MM.1S (cell line): ENCODE measurements around the gene CYP39A1.

ENCODE experiments used
- DNase-seq: peaks from one replicate; pipeline ENCODE4 v3.0.0-alpha.2; 2015
- H2AFZ ChIP-seq: fragments of 300-600 bp; sonication (generic); 2 replicates; pipeline ENCODE4 v1.6.0; 2016; ENCODE audit warnings: antibody characterized with exemption, low read length
- H3F3A ChIP-seq: fragments of 300-600 bp; sonication (generic); 2 replicates; pipeline ENCODE4 v1.6.1; 2016; ENCODE audit warnings: mild to moderate bottlenecking, antibody characterized with exemption, low read length, moderate library complexity, mixed read lengths; ENCODE audit not compliant: insufficient read depth
- H3K27ac ChIP-seq: fragments of 300-600 bp; sonication (generic); 2 replicates; pipeline ENCODE4 v1.5.1; 2016; ENCODE audit warnings: mild to moderate bottlenecking, low read length
- H3K27me3 ChIP-seq: fragments of 300-600 bp; sonication (generic); replicated peaks from 2 replicates; pipeline ENCODE4 v1.6.0; 2016; ENCODE audit warnings: low read length; ENCODE audit not compliant: insufficient read depth
- H3K36me3 ChIP-seq: fragments of 300-600 bp; sonication (generic); replicated peaks from 2 replicates; pipeline ENCODE4 v1.6.1; 2016; ENCODE audit warnings: mild to moderate bottlenecking, low read length, mixed read lengths; ENCODE audit not compliant: insufficient read depth
- H3K4me1 ChIP-seq: fragments of 300-600 bp; sonication (generic); 2 replicates; pipeline ENCODE4 v1.6.1; 2016; ENCODE audit warnings: low read length, mixed read lengths
- H3K4me2 ChIP-seq: fragments of 300-600 bp; sonication (generic); 2 replicates; pipeline ENCODE4 v1.6.0; 2016; ENCODE audit warnings: low read depth, low read length
- H3K4me3 ChIP-seq: fragments of 300-600 bp; sonication (generic); 2 replicates; pipeline ENCODE4 v1.5.1; 2016; ENCODE audit warnings: low read length, mixed read lengths
- H3K79me2 ChIP-seq: fragments of 300-600 bp; sonication (generic); 2 replicates; pipeline ENCODE4 v1.6.1; 2016; ENCODE audit warnings: mixed run types, low read length, mixed read lengths
- H3K9ac ChIP-seq: fragments of 300-600 bp; sonication (generic); 2 replicates; pipeline ENCODE4 v1.6.1; 2016; ENCODE audit warnings: low read length, mixed read lengths
- H3K9me2 ChIP-seq: fragments of 300-600 bp; sonication (generic); replicated peaks from 2 replicates; pipeline ENCODE4 v1.6.1; 2016; ENCODE audit warnings: mild to moderate bottlenecking, low read length, mixed read lengths; ENCODE audit not compliant: insufficient read depth
- H3K9me3 ChIP-seq: fragments of 300-600 bp; sonication (generic); replicated peaks from 2 replicates; pipeline ENCODE4 v1.6.1; 2016; ENCODE audit warnings: mild to moderate bottlenecking, low read length, mixed read lengths; ENCODE audit not compliant: insufficient read depth
- H4K20me1 ChIP-seq: fragments of 300-600 bp; sonication (generic); 2 replicates; pipeline ENCODE4 v1.6.1; 2016; ENCODE audit warnings: mild to moderate bottlenecking, low read length, moderate library complexity, mixed read lengths; ENCODE audit not compliant: insufficient read depth
- EZH2 ChIP-seq: fragments of 300-600 bp; sonication (generic); optimal IDR thresholded peaks from 2 replicates; pipeline ENCODE3; 2017; ENCODE audit warnings: low read depth, mild to moderate bottlenecking, antibody characterized with exemption, low read length, mixed read lengths
- EZH2phosphoT487 ChIP-seq: fragments of 300-600 bp; sonication (generic); IDR thresholded peaks from 2 replicates; pipeline ENCODE4 v1.6.1; 2018; ENCODE audit warnings: antibody characterized with exemption, low read length
- TF ChIP-seq, protein P1 (sequence below): fragments of 300-600 bp; sonication (generic); IDR thresholded peaks from 2 replicates; pipeline ENCODE4 v1.5.1; 2016; ENCODE audit warnings: antibody characterized with exemption, low read length, mixed read lengths

Gene CYP39A1

DNA sequence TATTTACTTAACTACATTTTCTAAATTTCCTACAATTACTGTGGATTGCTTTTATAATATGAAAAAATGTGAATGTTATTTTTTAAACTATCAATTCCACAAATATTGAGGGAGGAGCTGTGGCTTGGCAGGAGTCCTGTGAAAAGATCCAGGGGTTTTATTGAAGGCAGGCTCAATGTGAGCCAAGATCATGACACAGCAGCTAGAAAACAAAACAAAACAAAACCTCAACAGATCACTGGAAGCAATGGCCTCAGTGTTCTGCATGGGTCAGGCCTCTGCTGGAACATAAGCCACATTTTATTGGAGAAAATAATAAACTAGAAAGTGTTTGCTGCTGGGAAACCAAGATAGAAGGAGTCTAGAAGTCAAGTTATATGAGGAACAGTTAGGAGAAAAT, 142.0 kb downstream of the CYP39A1 start:
- H2AFZ ChIP-seq: no peak overlapping the region
- H3K27me3 ChIP-seq: no peaks in the 10 kb centered on the region
- no peak overlapping the region for H3K4me3 ChIP-seq
- no peaks in the 10 kb centered on the region for H4K20me1 ChIP-seq
- no peaks in the 10 kb centered on the region for H3K36me3 ChIP-seq
- H3K9me2 ChIP-seq: no peaks in the 10 kb centered on the region
- H3F3A ChIP-seq: no peaks in the 10 kb centered on the region
- H3K4me1 ChIP-seq: no peaks in the 10 kb centered on the region
- no peaks in the 10 kb centered on the region for H3K79me2 ChIP-seq
- no peaks in the 10 kb centered on the region for H3K9me3 ChIP-seq
- DNase-seq: no peak
- TF ChIP-seq EZH2 (no peak), EZH2phosphoT487 (no peak)
- TF ChIP-seq, protein P1, sequence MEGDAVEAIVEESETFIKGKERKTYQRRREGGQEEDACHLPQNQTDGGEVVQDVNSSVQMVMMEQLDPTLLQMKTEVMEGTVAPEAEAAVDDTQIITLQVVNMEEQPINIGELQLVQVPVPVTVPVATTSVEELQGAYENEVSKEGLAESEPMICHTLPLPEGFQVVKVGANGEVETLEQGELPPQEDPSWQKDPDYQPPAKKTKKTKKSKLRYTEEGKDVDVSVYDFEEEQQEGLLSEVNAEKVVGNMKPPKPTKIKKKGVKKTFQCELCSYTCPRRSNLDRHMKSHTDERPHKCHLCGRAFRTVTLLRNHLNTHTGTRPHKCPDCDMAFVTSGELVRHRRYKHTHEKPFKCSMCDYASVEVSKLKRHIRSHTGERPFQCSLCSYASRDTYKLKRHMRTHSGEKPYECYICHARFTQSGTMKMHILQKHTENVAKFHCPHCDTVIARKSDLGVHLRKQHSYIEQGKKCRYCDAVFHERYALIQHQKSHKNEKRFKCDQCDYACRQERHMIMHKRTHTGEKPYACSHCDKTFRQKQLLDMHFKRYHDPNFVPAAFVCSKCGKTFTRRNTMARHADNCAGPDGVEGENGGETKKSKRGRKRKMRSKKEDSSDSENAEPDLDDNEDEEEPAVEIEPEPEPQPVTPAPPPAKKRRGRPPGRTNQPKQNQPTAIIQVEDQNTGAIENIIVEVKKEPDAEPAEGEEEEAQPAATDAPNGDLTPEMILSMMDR: no peak
- H3K4me2 ChIP-seq: no peak overlapping the region
- H3K27ac ChIP-seq: no peak overlapping the region
- H3K9ac ChIP-seq: no peak overlapping the region

DNA sequence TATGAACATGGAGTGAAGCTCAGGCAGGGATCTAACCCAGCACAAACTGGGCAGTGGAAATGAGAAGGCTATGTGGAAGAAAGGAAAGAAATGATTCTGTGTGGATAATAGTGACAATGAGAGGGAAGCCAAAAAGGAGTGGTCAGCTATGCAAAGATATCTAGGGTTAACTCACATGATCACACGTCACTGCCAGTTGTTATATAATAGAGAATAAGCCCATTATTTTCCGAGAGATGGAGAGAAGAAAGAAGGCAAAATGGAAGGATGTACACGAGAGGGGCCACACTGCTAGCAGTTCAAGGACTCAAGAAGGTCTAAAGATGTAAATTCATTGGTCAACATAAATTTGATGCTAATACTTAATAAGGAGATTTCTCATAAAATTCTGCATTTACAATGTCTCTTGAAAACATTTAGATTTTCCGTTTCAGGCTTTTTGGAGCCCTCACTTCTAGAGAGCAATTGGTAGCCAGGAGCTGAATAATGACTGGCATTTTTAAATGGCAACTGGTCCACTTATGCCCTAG, 142.6 kb downstream of the CYP39A1 start:
- DNase-seq: no peak
- no peaks in the 10 kb centered on the region for H3K9me3 ChIP-seq
- H3K4me1 ChIP-seq: no peaks in the 10 kb centered on the region

DNA sequence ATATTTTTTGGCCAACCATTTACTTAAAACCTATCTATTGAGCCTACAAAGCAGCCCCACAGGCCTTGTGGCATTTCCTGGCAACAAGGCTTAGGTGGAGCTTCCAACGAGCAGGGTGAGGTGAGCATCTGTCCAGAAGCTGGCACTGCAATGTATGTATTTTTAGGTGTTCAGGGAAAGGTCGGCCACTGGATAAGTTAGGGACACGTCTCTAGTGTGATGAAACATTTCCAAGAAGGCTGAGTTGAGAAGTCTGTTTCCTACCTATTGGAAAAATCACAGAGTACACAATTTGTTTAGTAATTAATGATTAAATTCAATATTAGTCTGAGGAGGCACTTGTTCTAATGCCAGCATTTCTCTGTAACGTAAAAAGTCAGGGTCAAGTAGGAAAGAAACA, 143.6 kb downstream of the CYP39A1 start:
- no peaks in the 10 kb centered on the region for H3K36me3 ChIP-seq
- TF ChIP-seq EZH2 (no peak), EZH2phosphoT487 (no peak)
- TF ChIP-seq, protein P1: no peak
- H3K4me3 ChIP-seq: no peak overlapping the region
- H3K9me3 ChIP-seq: no peaks in the 10 kb centered on the region
- H4K20me1 ChIP-seq: no peaks in the 10 kb centered on the region
- no peaks in the 10 kb centered on the region for H3K27me3 ChIP-seq
- no peak overlapping the region for H3K27ac ChIP-seq
- no peak overlapping the region for H2AFZ ChIP-seq
- H3K9me2 ChIP-seq: no peaks in the 10 kb centered on the region
- H3K4me2 ChIP-seq: no peak overlapping the region
- no peak for DNase-seq
- no peaks in the 10 kb centered on the region for H3K4me1 ChIP-seq
- H3K79me2 ChIP-seq: no peaks in the 10 kb centered on the region
- no peak overlapping the region for H3K9ac ChIP-seq
- H3F3A ChIP-seq: no peaks in the 10 kb centered on the region

More for the DNA sequence above, 142.6 kb downstream of the CYP39A1 start:
- no peaks in the 10 kb centered on the region for H3F3A ChIP-seq
- no peaks in the 10 kb centered on the region for H4K20me1 ChIP-seq
- H3K36me3 ChIP-seq: no peaks in the 10 kb centered on the region
- no peak overlapping the region for H3K9ac ChIP-seq
- no peaks in the 10 kb centered on the region for H3K9me2 ChIP-seq
- no peaks in the 10 kb centered on the region for H3K27me3 ChIP-seq
- H3K27ac ChIP-seq: no peak overlapping the region
- no peak overlapping the region for H3K4me2 ChIP-seq
- no peak overlapping the region for H2AFZ ChIP-seq
- no peak for TF ChIP-seq EZH2phosphoT487
- H3K4me3 ChIP-seq: no peak overlapping the region
- H3K79me2 ChIP-seq: no peaks in the 10 kb centered on the region

DNA sequence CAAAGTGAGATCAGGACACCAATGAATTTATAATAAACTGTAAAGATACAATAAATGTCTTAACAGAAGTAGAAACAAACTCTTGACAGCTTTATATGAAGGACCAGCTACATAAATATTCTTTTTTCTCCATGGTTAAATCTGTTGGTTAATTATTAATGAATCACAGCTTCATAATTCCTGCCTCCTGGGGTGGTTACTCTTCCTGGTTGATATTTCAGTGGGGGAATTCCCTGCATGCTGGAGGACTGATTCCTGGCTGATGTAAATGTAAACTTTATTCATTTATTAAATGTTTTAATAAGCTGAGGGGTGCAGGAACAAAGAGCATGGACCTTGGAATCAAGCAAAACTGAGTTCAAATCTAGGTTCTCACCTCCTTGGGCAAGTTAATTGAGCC, 145.2 kb downstream of the CYP39A1 start:
- Histone ChIP-seq H3K4me1 (no peaks in the 10 kb centered on the region), H3K27ac (no peak overlapping the region), H3K4me2 (no peak overlapping the region), H3K9me3 (no peaks in the 10 kb centered on the region), H3F3A (no peaks in the 10 kb centered on the region), H3K36me3 (no peaks in the 10 kb centered on the region), H3K4me3 (no peak overlapping the region), H3K9me2 (no peaks in the 10 kb centered on the region), H3K9ac (no peak overlapping the region), H2AFZ (no peak overlapping the region), H3K27me3 (no peaks in the 10 kb centered on the region), H3K79me2 (no peaks in the 10 kb centered on the region), H4K20me1 (no peaks in the 10 kb centered on the region)
- DNase-seq: no peak
- TF ChIP-seq EZH2phosphoT487: no peak
